ENCODE results near the gene MAD2L1BP. TPM values are rescaled to one million over a fixed set of nuclear protein-coding genes. Genes with fewer than 3 reads are reported as not detected.

Gene MAD2L1BP
- total RNA-seq, 1 donor from 2014 or later: 25.5 TPM

GRCh38 chr6:43677759-43678158 lies 42.1 kb downstream of the MAD2L1BP start:
- intact Hi-C loops (cut with DNase I): no loop called here
- no peak for DNase-seq (ENCODE audit: low spot score)

DNA sequence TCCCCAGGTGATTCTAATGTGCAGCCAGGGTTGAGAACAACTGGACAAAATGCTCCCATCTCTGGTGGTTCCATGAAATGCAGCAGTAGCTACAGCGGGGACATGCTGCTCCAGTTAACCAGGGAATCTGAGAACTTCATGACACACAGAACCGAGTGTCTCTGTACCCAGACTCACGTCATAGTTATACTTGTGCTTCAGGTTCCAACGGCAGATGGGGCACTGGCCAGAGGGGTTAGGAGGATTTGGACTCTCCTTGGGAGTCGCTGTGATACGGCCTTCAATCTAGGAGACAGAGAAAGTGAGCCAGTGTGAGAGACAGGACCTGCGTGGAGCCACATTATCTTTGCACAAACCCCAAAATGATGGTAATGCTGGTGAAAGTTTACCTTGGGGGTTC lies 42.7 kb downstream of the MAD2L1BP start:
- intact Hi-C loops (cut with DNase I): no loop called here
- no peak for DNase-seq (ENCODE audit: low spot score)

DNA sequence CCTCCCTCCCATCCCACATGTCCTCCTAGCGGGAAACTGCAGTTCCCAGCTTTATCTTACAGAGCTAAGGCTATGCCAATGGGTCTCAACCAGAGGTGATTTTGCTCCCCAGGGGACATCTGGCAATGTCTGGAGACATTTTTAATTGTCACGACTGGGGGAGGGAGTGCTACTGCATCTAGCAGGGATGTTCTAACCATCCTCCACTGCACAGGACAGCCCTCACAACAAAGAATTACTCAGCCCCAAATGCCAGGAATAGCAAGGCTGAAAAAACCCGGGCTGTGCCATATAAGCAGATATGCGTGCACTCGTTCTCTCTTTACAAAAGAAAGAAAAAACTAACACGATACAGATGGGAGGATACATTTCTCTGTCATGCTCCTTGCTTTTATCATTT lies 43.4 kb downstream of the MAD2L1BP start:
- DNase-seq (ENCODE audit: low spot score): no peak
- intact Hi-C loops (cut with DNase I): no loop called here

- DNase-seq (ENCODE audit: low spot score): no peak
- intact Hi-C loops (cut with DNase I): loop anchor here (5.0 kb wide), 1 partner anchor 37 kb away; no protein-coding TSS in a partner anchor
Measured at GRCh38 chr6:43680308-43681200, 44.9 kb downstream of the MAD2L1BP start.

GRCh38 chr6:43681303-43681702 lies 45.7 kb downstream of the MAD2L1BP start:
- DNase-seq (ENCODE audit: low spot score): no peak
- intact Hi-C loops (cut with DNase I): loop anchor here (5.0 kb wide), 1 partner anchor 36 kb away; no protein-coding TSS in a partner anchor

- intact Hi-C loops (cut with DNase I): loop anchor here (5.0 kb wide), 1 partner anchor 34 kb away; no protein-coding TSS in a partner anchor
Measured at GRCh38 chr6:43682724-43683429, 47.2 kb downstream of the MAD2L1BP start.

DNA sequence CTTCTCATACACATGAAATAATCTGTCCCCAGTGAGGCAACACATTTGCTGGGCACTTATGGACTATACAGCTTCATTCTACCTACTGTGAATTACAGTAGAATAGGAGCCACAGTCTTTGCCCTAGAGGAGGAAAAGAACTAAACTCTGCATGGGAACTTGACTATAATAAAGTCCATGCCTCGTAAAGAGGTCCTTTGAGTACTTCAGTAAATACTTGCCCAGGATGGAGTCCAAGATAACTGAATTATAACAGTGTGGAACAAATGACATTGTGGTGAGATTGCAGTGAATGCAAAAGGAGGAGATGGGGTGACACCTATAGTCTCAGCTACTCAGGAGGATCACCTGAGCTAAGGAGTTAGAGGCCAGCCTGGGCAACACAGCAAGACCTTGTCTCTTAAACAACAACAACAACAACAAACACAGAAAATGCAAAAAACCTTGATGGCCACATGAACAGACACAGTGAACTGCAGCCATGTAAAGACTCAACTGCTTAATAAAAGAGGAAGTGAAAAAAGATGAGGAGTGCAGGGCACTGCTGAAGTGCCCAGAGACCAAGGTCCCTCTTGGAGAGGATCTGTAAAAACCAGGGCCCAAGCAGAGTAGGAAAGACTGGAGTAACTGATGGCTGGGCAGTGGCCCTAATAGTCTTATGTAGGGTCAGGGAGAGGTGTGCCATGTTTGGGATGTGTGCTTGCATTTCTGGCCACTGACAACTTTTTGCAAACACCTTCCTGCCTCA lies 48.2 kb downstream of the MAD2L1BP start:
- DNase-seq (ENCODE audit: low spot score): no peak
- intact Hi-C loops (cut with DNase I): loop anchor here (5.0 kb wide), 1 partner anchor 33 kb away; no protein-coding TSS in a partner anchor

More at GRCh38 chr6:43682724-43683429, 47.2 kb downstream of the MAD2L1BP start:
- no peak for DNase-seq (ENCODE audit: low spot score)

DNA sequence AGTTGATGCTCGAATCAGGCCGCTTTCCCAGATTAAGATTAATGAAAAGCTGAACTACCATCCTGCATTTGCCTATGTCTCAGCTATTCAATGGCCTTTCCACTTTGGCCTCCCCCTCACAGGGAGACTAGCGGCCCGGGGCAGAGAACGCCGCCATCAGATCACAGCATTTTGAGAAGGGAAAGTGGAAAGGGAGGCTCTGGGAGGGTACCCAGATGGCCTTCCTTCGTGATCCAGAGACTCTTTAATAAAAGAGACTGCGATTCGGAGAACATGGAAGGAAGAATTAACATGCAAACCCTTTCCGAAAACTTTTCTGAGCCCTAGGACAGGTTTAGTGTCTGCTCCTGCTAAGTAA lies 51.4 kb downstream of the MAD2L1BP start:
- DNase-seq (ENCODE audit: low spot score): no peak
- intact Hi-C loops (cut with DNase I): loop anchor here (2.0 kb wide), 1 partner anchor 16 kb away; no protein-coding TSS in a partner anchor

GRCh38 chr6:43687437-43688347 lies 52.1 kb downstream of the MAD2L1BP start, which contains the start of gene MRPS18A:
TSS of gene MRPS18A (minus strand) at chr6:43687791. CDS start at chr6:43687779, 12 bp downstream.
- intact Hi-C loops (cut with DNase I): loop anchor here (2.0 kb wide), 1 partner anchor 15 kb away; no protein-coding TSS in a partner anchor
- peak; percentile 91 for DNase-seq (ENCODE audit: low spot score)

- DNase-seq (ENCODE audit: low spot score): no peak
- intact Hi-C loops (cut with DNase I): no loop called here
Measured at GRCh38 chr6:43689421-43689820, 53.8 kb downstream of the MAD2L1BP start.

Other genes with a start within 250 kb of the MAD2L1BP start
- gene ABCC10, start 208.3 kb upstream of the MAD2L1BP start, total RNA-seq: 9.3 TPM
- 2.9 TPM for gene DLK2, start 180.3 kb upstream of the MAD2L1BP start, total RNA-seq
- gene TJAP1, start 158.3 kb upstream of the MAD2L1BP start, total RNA-seq: 25.1 TPM
- 1.5 TPM for gene LRRC73, start 125.5 kb upstream of the MAD2L1BP start, total RNA-seq
- 65.7 TPM for gene YIPF3, start 118.9 kb upstream of the MAD2L1BP start, total RNA-seq
- gene POLR1C, start 118.8 kb upstream of the MAD2L1BP start, total RNA-seq: 14.8 TPM
- 20.3 TPM for gene XPO5, start 59.8 kb upstream of the MAD2L1BP start, total RNA-seq
- gene POLH, start 59.7 kb upstream of the MAD2L1BP start, total RNA-seq: 9.8 TPM
- 27.9 TPM for gene GTPBP2, start 6.6 kb upstream of the MAD2L1BP start, total RNA-seq
- gene RSPH9, start 9.2 kb downstream of the MAD2L1BP start, total RNA-seq: 0.24 TPM
- gene MRPS18A, start 52.0 kb downstream of the MAD2L1BP start, total RNA-seq: 38.4 TPM
- 233 TPM for gene VEGFA, start 134.4 kb downstream of the MAD2L1BP start, total RNA-seq

All from cardiac septum (tissue), 1 donor.